MG63 (cell line): ENCODE data around the gene TMEM163. TPM values are rescaled to one million over a fixed set of nuclear protein-coding genes. Genes with fewer than 3 reads are reported as not detected.
A peak's percentile ranks its signal among the peaks of the same experiment; 100 is the strongest.
"Not testable (repeated sequence)": the region's sequence is repeated elsewhere in the genome, so short reads cannot be mapped to it uniquely, and the experiment has no call there.

ENCODE experiments used
- DNase-seq: peaks from one replicate; pipeline ENCODE4 v3.0.0-alpha.2; 2020
- H3K27me3 ChIP-seq: fragments of 250-450 bp; sonication (Bioruptor Pico); 2 replicates; pipeline ENCODE4 v1.5.1; 2020; ENCODE audit warnings: mild to moderate bottlenecking, moderate library complexity
- H3K36me3 ChIP-seq: fragments of 250-450 bp; sonication (Bioruptor Pico); 2 replicates; pipeline ENCODE4 v1.5.1; 2020; ENCODE audit warnings: mild to moderate bottlenecking, moderate library complexity
- H3K4me3 ChIP-seq: fragments of 250-450 bp; sonication (Bioruptor Pico); 2 replicates; pipeline ENCODE4 v1.5.1; 2020; ENCODE audit warnings: mild to moderate bottlenecking, moderate library complexity
- H3K9me3 ChIP-seq: fragments of 250-450 bp; sonication (Bioruptor Pico); 2 replicates; pipeline ENCODE4 v1.5.1; 2020; ENCODE audit warnings: mild to moderate bottlenecking, moderate library complexity
- total RNA-seq: library from RNA; depleted of rRNA; stranded (reverse); fragments of >200 nt; shearing (Covaris generic); gene quantifications from 2 replicates; pipeline ENCODE4 v1.2.3, GENCODE V29; 2014; ENCODE audit warnings: low replicate concordance; rRNA removed

The TMEM163 gene
- total RNA-seq = not detected in 2 replicates

DNA sequence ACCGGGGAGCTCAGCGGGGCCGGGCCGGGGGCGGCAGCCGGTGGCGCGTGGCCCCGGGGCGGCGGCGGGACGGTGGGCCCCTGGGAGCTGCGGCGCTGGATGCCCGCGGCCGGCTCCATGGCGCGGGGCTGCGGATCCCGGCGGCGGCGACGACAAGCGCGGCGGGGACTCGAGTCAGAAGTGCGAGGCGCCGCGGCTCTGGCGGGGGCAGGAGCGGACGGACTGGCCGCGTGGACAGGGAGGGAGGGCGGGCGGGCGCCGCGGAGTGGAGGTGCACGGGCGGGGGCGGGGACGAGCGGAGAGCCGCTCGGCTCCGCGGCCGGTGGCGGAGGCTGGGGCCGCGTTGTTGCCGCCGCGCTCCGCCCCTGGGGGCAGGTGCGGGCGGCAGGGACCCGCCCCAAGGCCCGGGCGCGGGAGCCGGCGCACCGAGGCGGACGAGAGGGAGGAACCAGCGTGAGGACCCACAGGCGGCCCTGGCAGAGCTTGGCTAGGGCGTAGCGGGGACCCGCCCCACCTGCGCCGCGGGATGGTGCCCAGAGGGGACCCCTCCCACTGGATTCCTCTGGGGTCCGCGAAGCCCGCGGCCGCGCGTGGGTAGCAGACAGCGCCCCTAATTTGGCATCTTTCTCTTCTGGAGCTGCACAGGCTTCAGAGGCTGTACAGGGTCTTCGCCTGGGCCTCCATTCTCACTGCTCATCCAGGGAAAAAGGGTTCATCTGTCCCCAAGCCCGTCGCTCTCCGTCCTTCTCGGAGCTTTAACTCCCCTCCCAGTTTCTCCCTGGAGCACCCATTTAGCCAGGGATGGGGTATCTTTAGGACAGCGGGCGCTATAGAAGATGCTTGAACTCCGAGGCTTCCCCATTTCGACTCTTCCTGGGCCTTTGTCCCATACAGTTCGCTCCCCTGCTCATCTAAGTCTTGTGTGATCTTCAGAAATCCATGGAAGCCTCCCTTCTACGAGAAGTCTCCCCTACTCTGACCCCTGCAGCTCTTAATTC is at the start of gene TMEM163:
Gene TMEM163 (minus strand): TSS at position 184 of the 998 bp plus-strand sequence.
- no peak for DNase-seq
- Histone ChIP-seq H3K4me3 (peak within 1 kb of the TSS; percentile 16; the same call in 1 of the 2 replicates), H3K27me3 (peaks cover 46% of the 10 kb centered on the region), H3K9me3 (no peaks in the 10 kb centered on the region), H3K36me3 (no peaks in the 10 kb centered on the region)

GRCh38 chr2:134766583-134766982 is 47.8 kb upstream of the TMEM163 start:
- no peaks in the 10 kb centered on the region for H3K27me3 ChIP-seq
- DNase-seq = no peak
- no peaks in the 10 kb centered on the region for H3K9me3 ChIP-seq
- H3K4me3 ChIP-seq = no peak overlapping the region
- no peaks in the 10 kb centered on the region for H3K36me3 ChIP-seq

DNA sequence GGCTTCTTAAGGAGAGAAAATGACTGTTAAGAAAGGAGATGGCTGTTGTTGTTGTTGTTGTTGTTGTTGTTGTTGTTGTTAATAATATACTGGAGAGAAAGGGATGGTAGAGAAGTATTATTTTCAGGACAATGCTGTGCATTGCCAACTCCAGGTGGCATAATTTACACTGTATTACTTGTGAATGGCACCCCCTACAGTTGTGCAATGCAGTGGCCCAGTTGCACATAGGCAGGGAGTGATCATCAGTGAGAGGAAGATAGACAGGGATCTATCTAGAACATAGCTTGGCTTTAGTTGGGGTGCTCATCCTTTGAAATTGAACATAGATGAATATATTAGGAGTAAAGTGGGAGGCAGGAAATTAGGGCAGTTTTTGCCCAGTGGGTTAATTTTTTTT is 47.2 kb upstream of the TMEM163 start:
- Histone ChIP-seq H3K36me3 (no peaks in the 10 kb centered on the region), H3K4me3 (no peak overlapping the region), H3K27me3 (no peaks in the 10 kb centered on the region), H3K9me3 (no peaks in the 10 kb centered on the region)
- DNase-seq = no peak

DNA sequence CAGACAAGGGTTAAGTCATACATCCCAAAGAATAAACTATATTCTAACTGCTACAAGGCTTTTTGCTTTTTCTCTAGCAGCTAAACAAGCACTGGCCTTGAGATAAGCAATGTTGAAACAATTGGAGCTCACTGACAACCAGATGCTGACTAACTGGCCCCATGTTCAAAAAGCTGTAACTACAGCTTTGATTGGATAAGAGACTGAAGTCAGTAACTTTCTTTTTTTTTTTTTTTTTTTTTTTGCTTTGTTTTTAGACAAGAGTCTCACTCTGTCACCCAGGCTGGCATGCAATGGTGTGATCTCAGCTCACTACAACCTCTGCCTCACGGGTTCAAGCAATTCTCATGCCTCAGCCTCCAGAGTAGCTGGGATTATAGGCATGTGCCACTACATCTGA is 45.4 kb upstream of the TMEM163 start:
- DNase-seq = no peak
- Histone ChIP-seq H3K4me3 (no peak overlapping the region), H3K27me3 (no peaks in the 10 kb centered on the region; the same call in 1 of the 2 replicates), H3K36me3 (no peaks in the 10 kb centered on the region), H3K9me3 (no peaks in the 10 kb centered on the region)

- no peak overlapping the region for H3K4me3 ChIP-seq
- H3K9me3 ChIP-seq = no peaks in the 10 kb centered on the region
- H3K27me3 ChIP-seq = no peaks in the 10 kb centered on the region; the same call in 1 of the 2 replicates
- no peak for DNase-seq
- no peaks in the 10 kb centered on the region for H3K36me3 ChIP-seq
Observed at GRCh38 chr2:134763164-134763710, 44.4 kb upstream of the TMEM163 start.

GRCh38 chr2:134762508-134762907 is 43.7 kb upstream of the TMEM163 start:
- peak; percentile 43 for DNase-seq
- Histone ChIP-seq H3K4me3 (no peak overlapping the region), H3K9me3 (no peaks in the 10 kb centered on the region), H3K36me3 (no peaks in the 10 kb centered on the region), H3K27me3 (no peaks in the 10 kb centered on the region; the same call in 1 of the 2 replicates)

- Histone ChIP-seq H3K4me3 (no peak overlapping the region), H3K36me3 (no peaks in the 10 kb centered on the region), H3K9me3 (no peaks in the 10 kb centered on the region), H3K27me3 (no peaks in the 10 kb centered on the region; the same call in 1 of the 2 replicates)
- no peak for DNase-seq
Observed at GRCh38 chr2:134760385-134760784, 41.6 kb upstream of the TMEM163 start.

DNA sequence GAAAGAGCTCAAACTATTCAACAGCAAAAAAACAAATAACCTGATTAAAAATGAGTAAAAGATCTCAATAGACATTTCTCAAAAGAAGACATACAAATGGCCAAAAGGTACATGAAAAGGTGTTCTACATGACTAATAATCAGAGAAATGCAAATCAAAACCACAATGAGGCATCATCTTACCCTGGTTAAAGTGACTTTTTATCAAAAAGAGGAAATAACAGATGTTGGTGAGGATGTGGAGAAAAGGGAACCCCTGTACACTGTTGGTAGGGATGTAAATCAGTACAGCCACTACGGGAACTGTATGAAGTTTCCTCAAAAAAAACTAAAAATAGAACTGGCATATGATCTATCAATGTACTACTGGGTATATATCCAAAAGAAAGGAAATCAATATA is 39.8 kb upstream of the TMEM163 start:
- no peak for DNase-seq
- no peaks in the 10 kb centered on the region; the same call in 1 of the 2 replicates for H3K27me3 ChIP-seq
- no peak overlapping the region for H3K4me3 ChIP-seq
- H3K36me3 ChIP-seq = no peaks in the 10 kb centered on the region
- no peaks in the 10 kb centered on the region for H3K9me3 ChIP-seq

DNA sequence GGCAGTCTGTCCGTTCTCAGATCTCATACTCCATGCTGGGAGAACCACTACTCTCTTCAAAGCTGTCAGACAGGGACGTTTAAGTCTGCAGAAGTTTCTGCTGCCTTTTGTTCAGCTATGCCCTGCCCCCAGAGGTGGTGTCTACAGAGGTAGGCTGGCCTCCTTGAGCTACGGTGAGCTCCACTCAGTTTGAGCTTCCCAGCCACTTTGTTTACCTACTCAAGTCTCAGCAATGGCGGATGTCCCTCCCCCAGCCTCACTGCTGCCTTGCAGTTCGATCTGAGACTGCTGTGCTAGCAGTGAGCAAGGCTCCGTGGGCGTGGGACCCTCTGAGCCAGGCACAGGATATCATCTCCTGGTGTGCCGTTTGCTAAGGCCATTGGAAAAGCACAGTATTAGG is 33.2 kb upstream of the TMEM163 start:
- H3K36me3 ChIP-seq, H3K4me3 ChIP-seq, H3K9me3 ChIP-seq, DNase-seq, H3K27me3 ChIP-seq: not testable (repeated sequence)

GRCh38 chr2:134745546-134745945 is 26.7 kb upstream of the TMEM163 start:
- no peaks in the 10 kb centered on the region for H3K36me3 ChIP-seq
- no peak for DNase-seq
- peaks cover 3% of the 10 kb centered on the region for H3K27me3 ChIP-seq
- H3K4me3 ChIP-seq = no peak overlapping the region
- no peaks in the 10 kb centered on the region for H3K9me3 ChIP-seq

GRCh38 chr2:134745023-134745422 is 26.2 kb upstream of the TMEM163 start:
- H3K36me3 ChIP-seq = no peaks in the 10 kb centered on the region
- H3K9me3 ChIP-seq = no peaks in the 10 kb centered on the region
- no peak overlapping the region for H3K4me3 ChIP-seq
- DNase-seq = no peak
- peaks cover 3% of the 10 kb centered on the region for H3K27me3 ChIP-seq

- Histone ChIP-seq H3K36me3 (no peaks in the 10 kb centered on the region), H3K9me3 (no peaks in the 10 kb centered on the region), H3K27me3 (no peaks in the 10 kb centered on the region; the same call in 1 of the 2 replicates), H3K4me3 (no peak overlapping the region)
- no peak for DNase-seq
Observed at GRCh38 chr2:134739879-134740301, 21.1 kb upstream of the TMEM163 start.

GRCh38 chr2:134739236-134739878 is 20.6 kb upstream of the TMEM163 start:
- H3K27me3 ChIP-seq = no peaks in the 10 kb centered on the region; the same call in 1 of the 2 replicates
- H3K4me3 ChIP-seq = no peak overlapping the region
- DNase-seq = no peak
- no peaks in the 10 kb centered on the region for H3K36me3 ChIP-seq
- no peaks in the 10 kb centered on the region for H3K9me3 ChIP-seq

- no peaks in the 10 kb centered on the region; the same call in 1 of the 2 replicates for H3K27me3 ChIP-seq
- H3K9me3 ChIP-seq = no peaks in the 10 kb centered on the region
- H3K4me3 ChIP-seq = no peak overlapping the region
- no peak for DNase-seq
- H3K36me3 ChIP-seq = no peaks in the 10 kb centered on the region
Observed at GRCh38 chr2:134738141-134738870, 19.5 kb upstream of the TMEM163 start.

GRCh38 chr2:134737671-134738070 is 18.9 kb upstream of the TMEM163 start:
- H3K9me3 ChIP-seq = no peaks in the 10 kb centered on the region
- DNase-seq = no peak
- no peak overlapping the region for H3K4me3 ChIP-seq
- no peaks in the 10 kb centered on the region; the same call in 1 of the 2 replicates for H3K27me3 ChIP-seq
- no peaks in the 10 kb centered on the region for H3K36me3 ChIP-seq

- no peaks in the 10 kb centered on the region for H3K36me3 ChIP-seq
- no peaks in the 10 kb centered on the region for H3K9me3 ChIP-seq
- H3K27me3 ChIP-seq = no peaks in the 10 kb centered on the region; the same call in 1 of the 2 replicates
- no peak overlapping the region for H3K4me3 ChIP-seq
- DNase-seq = no peak
Observed at GRCh38 chr2:134736167-134736880, 17.5 kb upstream of the TMEM163 start.
